Measurements from ENCODE around the gene BLACAT1. TPM values are rescaled to one million over a fixed set of nuclear protein-coding genes. Genes with fewer than 3 reads are reported as not detected.

BLACAT1 gene
- total and polyA plus RNA-seq, 10 donors: 0.02 to 0.51 (median 0.24) TPM; not detected in 4

GRCh38 chr1:205452933-205453332 lies 2.9 kb downstream of the BLACAT1 start:
- H3K27ac ChIP-seq: no peak overlapping the region
- intact Hi-C loops (cut with DNase I; ENCODE audit: low total_unique reads): no loop called here
- TF ChIP-seq POLR2AphosphoS5 (IDR thresholded peaks at IDR 0.05) (no peak), CTCF (IDR thresholded peaks at IDR 0.05 in 8 of 11, conservative IDR thresholded peaks at IDR 0.05 in 3 of 11) (no peak), POLR2A (IDR thresholded peaks at IDR 0.05) (no peak)
- H3K27me3 ChIP-seq (replicated peaks in 1 of 7): peaks cover 3 to 87% (median 48%) of the 10 kb centered on the region in 7 donors
- H3K9me3 ChIP-seq: no peaks in the 10 kb centered on the region
- H3K4me1 ChIP-seq: peaks cover 16 to 50% (median 31%) of the 10 kb centered on the region in 6 donors
- H3K36me3 ChIP-seq: no peaks in the 10 kb centered on the region
- WGBS, 5 donors: 76 to 95% (median 80%) methylated on average over 5 of the region's 5 CpGs
- H3K4me3 ChIP-seq: no peak overlapping the region
- DNase-seq: no peak

- no peak for TF ChIP-seq CTCF (IDR thresholded peaks at IDR 0.05 in 8 of 11, conservative IDR thresholded peaks at IDR 0.05 in 3 of 11)
- TF ChIP-seq POLR2AphosphoS5 (IDR thresholded peaks at IDR 0.05): no peak
- TF ChIP-seq POLR2A (IDR thresholded peaks at IDR 0.05): no peak
- H3K27me3 ChIP-seq (replicated peaks in 1 of 7): peaks cover 3 to 87% (median 42%) of the 10 kb centered on the region in 7 donors
- intact Hi-C loops (cut with DNase I; ENCODE audit: low total_unique reads): no loop called here
- H3K4me3 ChIP-seq: no peak overlapping the region
- no peaks in the 10 kb centered on the region for H3K9me3 ChIP-seq
- no peak for DNase-seq
- H3K36me3 ChIP-seq: no peaks in the 10 kb centered on the region
- peaks cover 16 to 51% (median 30%) of the 10 kb centered on the region in 6 donors for H3K4me1 ChIP-seq
- WGBS, 5 donors: 65 to 77% (median 69%) methylated on average over 2 of the region's 2 CpGs
- no peak overlapping the region for H3K27ac ChIP-seq
Observed at GRCh38 chr1:205452364-205452763, 3.5 kb downstream of the BLACAT1 start.

GRCh38 chr1:205451759-205452164 lies 4.1 kb downstream of the BLACAT1 start:
- Histone ChIP-seq H3K27me3 (replicated peaks in 1 of 7) (peaks cover 3 to 83% (median 36%) of the 10 kb centered on the region in 7 donors), H3K4me1 (peaks cover 15 to 47% (median 24%) of the 10 kb centered on the region in 6 donors), H3K4me3 (no peak overlapping the region), H3K9me3 (no peaks in the 10 kb centered on the region), H3K27ac (no peak overlapping the region), H3K36me3 (no peaks in the 10 kb centered on the region)
- intact Hi-C loops (cut with DNase I; ENCODE audit: low total_unique reads): no loop called here
- WGBS, 5 donors: 54 to 78% (median 70%) methylated on average over 2 of the region's 2 CpGs
- no peak for DNase-seq
- TF ChIP-seq CTCF (IDR thresholded peaks at IDR 0.05 in 8 of 11, conservative IDR thresholded peaks at IDR 0.05 in 3 of 11): no peak
- no peak for TF ChIP-seq POLR2A (IDR thresholded peaks at IDR 0.05)
- no peak for TF ChIP-seq POLR2AphosphoS5 (IDR thresholded peaks at IDR 0.05)

- 63 to 80% (median 67%) methylated on average over 5 of the region's 5 CpGs for WGBS, 5 donors
- intact Hi-C loops (cut with DNase I; ENCODE audit: low total_unique reads): no loop called here
- TF ChIP-seq POLR2AphosphoS5 (IDR thresholded peaks at IDR 0.05) (no peak), POLR2A (IDR thresholded peaks at IDR 0.05) (no peak), CTCF (IDR thresholded peaks at IDR 0.05 in 8 of 11, conservative IDR thresholded peaks at IDR 0.05 in 3 of 11) (no peak)
- H3K4me1 ChIP-seq: peaks cover 10 to 41% (median 18%) of the 10 kb centered on the region in 6 donors
- no peaks in the 10 kb centered on the region for H3K36me3 ChIP-seq
- H3K9me3 ChIP-seq: no peaks in the 10 kb centered on the region
- peaks cover 3 to 83% (median 31%) of the 10 kb centered on the region in 7 donors for H3K27me3 ChIP-seq (replicated peaks in 1 of 7)
- no peak overlapping the region for H3K4me3 ChIP-seq
- H3K27ac ChIP-seq: no peak overlapping the region
- no peak for DNase-seq
Observed at GRCh38 chr1:205451202-205451601, 4.6 kb downstream of the BLACAT1 start.

All from spleen (tissue), 11 donors.